ENCODE measurements around the gene ENOX2.
"Not testable (repeated sequence)": the region's sequence is repeated elsewhere in the genome, so short reads cannot be mapped to it uniquely, and the experiment has no call there.

ENOX2 gene

GRCh38 chrX:130902783-130903613 is at the start of gene ENOX2:
ENOX2 (minus strand) TSS chrX:130903209; CDS start chrX:130703216, 199,993 bp downstream.
- peak; percentile 47 to 52 for DNase-seq (ENCODE audit: low read depth in 1 of 2, low spot score in 1 of 2)

GRCh38 chrX:130952266-130953043 is 49.4 kb upstream of the ENOX2 start:
- DNase-seq (ENCODE audit: low read depth in 1 of 2, low spot score in 1 of 2), result no peak

- DNase-seq (ENCODE audit: low read depth in 1 of 2, low spot score in 1 of 2), result no peak
Measured at GRCh38 chrX:130944230-130944629, 41.2 kb upstream of the ENOX2 start.

GRCh38 chrX:130937101-130937500 is 34.1 kb upstream of the ENOX2 start:
- no peak for DNase-seq (ENCODE audit: low read depth in 1 of 2, low spot score in 1 of 2)

- DNase-seq (ENCODE audit: low read depth in 1 of 2, low spot score in 1 of 2), result no peak
Measured at GRCh38 chrX:130933358-130933757, 30.3 kb upstream of the ENOX2 start.

- not testable (repeated sequence) for DNase-seq (ENCODE audit: low read depth in 1 of 2, low spot score in 1 of 2)
Measured at GRCh38 chrX:130920405-130920804, 17.4 kb upstream of the ENOX2 start.

- not testable (repeated sequence) for DNase-seq (ENCODE audit: low read depth in 1 of 2, low spot score in 1 of 2)
Measured at GRCh38 chrX:130919676-130920075, 16.7 kb upstream of the ENOX2 start.

GRCh38 chrX:130918498-130918897 is 15.5 kb upstream of the ENOX2 start:
- DNase-seq (ENCODE audit: low read depth in 1 of 2, low spot score in 1 of 2), result not testable (repeated sequence)

- peak; percentile 0 to 2 for DNase-seq (ENCODE audit: low read depth in 1 of 2, low spot score in 1 of 2)
Measured at GRCh38 chrX:130916636-130917422, 13.8 kb upstream of the ENOX2 start.

GRCh38 chrX:130915302-130915701 is 12.3 kb upstream of the ENOX2 start:
- DNase-seq (ENCODE audit: low read depth in 1 of 2, low spot score in 1 of 2), result no peak

GRCh38 chrX:130909469-130910136 is 6.6 kb upstream of the ENOX2 start:
- DNase-seq (ENCODE audit: low read depth in 1 of 2, low spot score in 1 of 2), result no peak

- no peak for DNase-seq (ENCODE audit: low read depth in 1 of 2, low spot score in 1 of 2)
Measured at GRCh38 chrX:130906776-130907175, 3.8 kb upstream of the ENOX2 start.

GRCh38 chrX:130902446-130902782 is 595 bp downstream of the ENOX2 start:
- DNase-seq (ENCODE audit: low read depth in 1 of 2, low spot score in 1 of 2), result no peak

GRCh38 chrX:130896802-130897501 is 6.1 kb downstream of the ENOX2 start:
- no peak for DNase-seq (ENCODE audit: low read depth in 1 of 2, low spot score in 1 of 2)

- DNase-seq (ENCODE audit: low read depth in 1 of 2, low spot score in 1 of 2), result no peak
Measured at GRCh38 chrX:130896026-130896425, 7.0 kb downstream of the ENOX2 start.

- no peak for DNase-seq (ENCODE audit: low read depth in 1 of 2, low spot score in 1 of 2)
Measured at GRCh38 chrX:130895299-130895698, 7.7 kb downstream of the ENOX2 start.

- DNase-seq (ENCODE audit: low read depth in 1 of 2, low spot score in 1 of 2), result no peak
Measured at GRCh38 chrX:130893356-130894085, 9.5 kb downstream of the ENOX2 start.

- DNase-seq (ENCODE audit: low read depth in 1 of 2, low spot score in 1 of 2), result no peak
Measured at GRCh38 chrX:130887376-130887775, 15.6 kb downstream of the ENOX2 start.

- no peak for DNase-seq (ENCODE audit: low read depth in 1 of 2, low spot score in 1 of 2)
Measured at GRCh38 chrX:130885996-130886395, 17.0 kb downstream of the ENOX2 start.

GRCh38 chrX:130885508-130885907 is 17.5 kb downstream of the ENOX2 start:
- DNase-seq (ENCODE audit: low read depth in 1 of 2, low spot score in 1 of 2), result no peak

All from stimulated activated CD4-positive, alpha-beta T cell treated with anti-CD3 and anti-CD28 coated beads, Interleukin-15, amount 100 ng/mL, for 1 hour (primary cell).